Heart left ventricle (tissue), 16 donors: ENCODE results near the gene TRAFD1. TPM values are rescaled to one million over a fixed set of nuclear protein-coding genes. Genes with fewer than 3 reads are reported as not detected.

ENCODE experiments used
- ATAC-seq, 4 donors: fragments of 200-7000 bp; cut with Tn5 transposase; one replicate each; pipeline ENCODE4 v1.9.1; 2020 to 2022; ENCODE audit warnings: moderate library complexity in 4 of 4, mild to moderate bottlenecking in 3 of 4, moderate number of reproducible peaks in 1 of 4
- DNase-seq, 5 donors: peaks; one replicate each; pipeline ENCODE4 v3.0.0-alpha.2; 2020
- H3K27ac ChIP-seq, 12 donors: fragments of 200-600 bp; sonication (generic) in 4 of 12; one replicate each; pipeline versions ENCODE4 v1.5.0 to v1.8.0; 2016 to 2022; ENCODE audit warnings: mild to moderate bottlenecking in 2 of 12
- H3K27me3 ChIP-seq, 9 donors: fragments of 200-600 bp; sonication (generic) in 2 of 9; one replicate each; pipeline versions ENCODE4 v1.5.1 to v1.8.0; 2016 to 2022; ENCODE audit warnings: mild to moderate bottlenecking in 3 of 9
- H3K36me3 ChIP-seq, 9 donors: fragments of 200-600 bp; sonication (generic) in 2 of 9; one replicate each; pipeline versions ENCODE4 v1.5.0 to v1.8.0; 2018 to 2022; ENCODE audit warnings: mild to moderate bottlenecking in 2 of 9
- H3K4me1 ChIP-seq, 12 donors: fragments of 200-600 bp; sonication (generic) in 4 of 12; one replicate each; pipeline versions ENCODE4 v1.5.0 to v1.8.0; 2016 to 2022; ENCODE audit warnings: mild to moderate bottlenecking in 3 of 12
- H3K4me3 ChIP-seq, 12 donors: fragments of 200-600 bp; sonication (generic) in 4 of 12; one replicate each; pipeline versions ENCODE4 v1.5.0 to v1.8.0; 2017 to 2022; ENCODE audit warnings: mild to moderate bottlenecking in 9 of 12, moderate library complexity in 4 of 12
- H3K9me3 ChIP-seq, 12 donors: fragments of 200-600 bp; sonication (generic) in 4 of 12; one replicate each; pipeline versions ENCODE4 v1.5.0 to v1.8.0; 2016 to 2022; ENCODE audit warnings: mild to moderate bottlenecking in 1 of 12
- POLR2A ChIP-seq, 2 donors: fragments of 450-650 bp; IDR thresholded peaks; one replicate each; pipeline ENCODE4 v1.6.1; 2017; ENCODE audit warnings: antibody characterized with exemption in 2 of 2, mild to moderate bottlenecking in 2 of 2, moderate library complexity in 2 of 2
- WGBS, 4 donors: extraction: QIAGEN DNeasy Blood & Tissue Kit in 2 of 4; methylation state at CpG; one replicate each; pipeline versions ENCODE4 v1.1.5 to v1.1.7; 2013 to 2018; 5-methylcytosine and 5-hydroxymethylcytosine counted together
- intact Hi-C, 10 donors: fragments of 100-400 bp; cut with DNase I; formaldehyde crosslinking; loops; one replicate each; pipeline versions ENCODE4 v1.11.1 to v1.14.2; 2022
- polyA plus RNA-seq, 2 donors: library from polyadenylated mRNA; stranded (reverse); fragments of 200-250 nt; gene quantifications; one replicate each; pipeline ENCODE4 v1.2.3, GENCODE V29; 2013
- total RNA-seq, 9 donors: library from RNA; depleted of rRNA in 2 of 9; stranded (reverse); fragments of >200 nt in 2 of 9; fragmentation: NEBNext Ultra II Directional in 3 of 9; extraction: Animal tissue kit (Norgen Biotek cat#: 25700) in 3 of 9; gene quantifications; one replicate each; pipeline versions ENCODE4 v1.1.0 to v1.2.4, GENCODE V29; 2016 to 2023
- TF ChIP-seq, protein P1 (sequence below), 12 donors: fragments of 200-600 bp; sonication (generic) in 4 of 12; IDR thresholded peaks; one replicate each; pipeline versions ENCODE4 v1.5.0 to v1.8.0; 2018 to 2022; ENCODE audit warnings: antibody characterized with exemption in 12 of 12, mild to moderate bottlenecking in 5 of 12
- donor health status: ischemic (EF 13 %, LVEDD 7.1; RV severe dilation, severe dysfunction).
- donor health status: healthy with polysubstance abuse.
- donor health status: DM: no; HTN: yes; CAD: no.
- donor health status: DM: no; HTN: no; CAD: no.
- donor health status: ischemic (EF 25% LVEDD 6.9; RV normal size, moderate dysfunction).
- donor health status: ischemic (EF 25% LVEDD 5.7; RV mildly dilated, moderate dysfunction).
- donor health status: healthy.
- donor health status: DM: yes; HTN: yes; CAD: no.
- donor health status: ischemic (EF 35%, LVEDD 5.7; RV mildly dilated, moderate dysfunction).
- donor health status: nonischemic (EF 11% LVEDD 7.7; RV severe dilation, severe dysfunction).
- donor health status: DM: yes; HTN: yes; CAD: no.
- donor health status: PGD.
- donor health status: ischemic (EF 29% LVEDD 5.4; RV normal size, mild dysfunction).
- donor health status: nonischemic (EF 23%, LVEDD 6.1; RV moderate dilation, normal function).

TRAFD1 gene
- total and polyA plus RNA-seq, 11 donors = 6.7 to 84.7 (median 22.7) TPM

DNA sequence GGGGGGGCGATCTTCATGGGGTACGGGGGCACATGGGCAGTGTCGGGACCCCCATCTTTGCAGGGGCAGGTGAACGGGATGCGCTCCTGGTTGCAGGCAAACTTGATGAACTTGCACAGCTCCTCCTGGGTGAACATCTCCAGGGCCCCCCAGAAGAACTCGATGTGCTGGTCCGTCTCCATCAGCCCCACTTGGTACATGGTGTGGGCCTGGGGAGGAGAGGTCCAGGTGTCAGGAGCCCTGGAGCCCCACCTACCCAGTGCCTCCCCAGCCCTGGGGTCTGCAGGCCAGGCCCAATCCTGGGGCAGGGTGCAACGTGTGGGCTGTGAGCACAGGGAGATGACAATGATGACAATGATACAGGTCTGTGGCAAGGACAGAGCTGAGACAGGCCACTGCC, 37.7 kb downstream of the TRAFD1 start:
- DNase-seq = peak in 1 of 5 donors; percentile 51
- TF ChIP-seq POLR2A (IDR thresholded peaks at IDR 0.05) = no peak
- TF ChIP-seq, protein P1, sequence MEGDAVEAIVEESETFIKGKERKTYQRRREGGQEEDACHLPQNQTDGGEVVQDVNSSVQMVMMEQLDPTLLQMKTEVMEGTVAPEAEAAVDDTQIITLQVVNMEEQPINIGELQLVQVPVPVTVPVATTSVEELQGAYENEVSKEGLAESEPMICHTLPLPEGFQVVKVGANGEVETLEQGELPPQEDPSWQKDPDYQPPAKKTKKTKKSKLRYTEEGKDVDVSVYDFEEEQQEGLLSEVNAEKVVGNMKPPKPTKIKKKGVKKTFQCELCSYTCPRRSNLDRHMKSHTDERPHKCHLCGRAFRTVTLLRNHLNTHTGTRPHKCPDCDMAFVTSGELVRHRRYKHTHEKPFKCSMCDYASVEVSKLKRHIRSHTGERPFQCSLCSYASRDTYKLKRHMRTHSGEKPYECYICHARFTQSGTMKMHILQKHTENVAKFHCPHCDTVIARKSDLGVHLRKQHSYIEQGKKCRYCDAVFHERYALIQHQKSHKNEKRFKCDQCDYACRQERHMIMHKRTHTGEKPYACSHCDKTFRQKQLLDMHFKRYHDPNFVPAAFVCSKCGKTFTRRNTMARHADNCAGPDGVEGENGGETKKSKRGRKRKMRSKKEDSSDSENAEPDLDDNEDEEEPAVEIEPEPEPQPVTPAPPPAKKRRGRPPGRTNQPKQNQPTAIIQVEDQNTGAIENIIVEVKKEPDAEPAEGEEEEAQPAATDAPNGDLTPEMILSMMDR (IDR thresholded peaks at IDR 0.05) = no peak
- Histone ChIP-seq H3K36me3 (peaks cover 0 to 72% (median 64%) of the 10 kb centered on the region in 9 donors), H3K4me3 (no peak overlapping the region), H3K9me3 (peaks cover 0 to 9% (median 0%) of the 10 kb centered on the region in 12 donors), H3K4me1 (no peaks in the 10 kb centered on the region), H3K27ac (no peak overlapping the region), H3K27me3 (no peaks in the 10 kb centered on the region)
- WGBS, 4 donors = 94 to 100% (median 95%) methylated on average over 3 to 8 of the region's 8 CpGs
- no peak for ATAC-seq
- intact Hi-C loops = no loop called here

DNA sequence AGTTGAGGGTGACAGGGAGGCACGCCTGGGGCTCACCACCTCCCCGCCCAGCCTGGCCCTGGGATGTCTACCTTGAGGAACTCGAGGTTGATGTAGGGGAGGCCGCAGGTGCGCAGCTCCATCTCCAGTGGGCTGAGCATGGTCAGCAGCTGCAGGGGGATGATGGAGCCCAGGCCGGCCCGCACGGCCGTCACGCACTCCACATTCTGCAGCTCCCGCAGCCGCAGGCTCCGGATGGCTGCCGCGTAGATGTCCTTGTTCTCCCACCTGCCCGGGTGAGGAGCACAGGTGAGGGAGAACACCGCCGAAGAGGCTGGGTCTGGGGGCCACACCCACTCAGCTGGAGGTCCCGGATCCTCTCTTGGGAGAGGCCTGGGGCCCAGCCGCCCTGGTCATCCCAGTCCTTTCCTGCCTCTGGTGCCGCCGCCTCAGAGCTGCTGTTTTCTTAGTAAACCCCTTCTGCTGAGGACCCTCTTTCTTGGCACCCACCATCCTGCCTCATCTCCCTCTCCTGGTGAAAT, 38.2 kb downstream of the TRAFD1 start:
- no peak overlapping the region for H3K27ac ChIP-seq
- H3K9me3 ChIP-seq = peaks cover 0 to 4% (median 0%) of the 10 kb centered on the region in 12 donors
- TF ChIP-seq, protein P1 (IDR thresholded peaks at IDR 0.05) = no peak
- TF ChIP-seq POLR2A (IDR thresholded peaks at IDR 0.05) = no peak
- H3K36me3 ChIP-seq = peaks cover 0 to 69% (median 60%) of the 10 kb centered on the region in 9 donors
- ATAC-seq (no peak), DNase-seq (peak in 1 of 5 donors; percentile 31)
- WGBS, 4 donors = 90 to 97% (median 95%) methylated on average over 9 to 22 of the region's 22 CpGs
- H3K4me1 ChIP-seq = no peaks in the 10 kb centered on the region
- H3K4me3 ChIP-seq = no peak overlapping the region
- intact Hi-C loops = no loop called here
- H3K27me3 ChIP-seq = no peaks in the 10 kb centered on the region

DNA sequence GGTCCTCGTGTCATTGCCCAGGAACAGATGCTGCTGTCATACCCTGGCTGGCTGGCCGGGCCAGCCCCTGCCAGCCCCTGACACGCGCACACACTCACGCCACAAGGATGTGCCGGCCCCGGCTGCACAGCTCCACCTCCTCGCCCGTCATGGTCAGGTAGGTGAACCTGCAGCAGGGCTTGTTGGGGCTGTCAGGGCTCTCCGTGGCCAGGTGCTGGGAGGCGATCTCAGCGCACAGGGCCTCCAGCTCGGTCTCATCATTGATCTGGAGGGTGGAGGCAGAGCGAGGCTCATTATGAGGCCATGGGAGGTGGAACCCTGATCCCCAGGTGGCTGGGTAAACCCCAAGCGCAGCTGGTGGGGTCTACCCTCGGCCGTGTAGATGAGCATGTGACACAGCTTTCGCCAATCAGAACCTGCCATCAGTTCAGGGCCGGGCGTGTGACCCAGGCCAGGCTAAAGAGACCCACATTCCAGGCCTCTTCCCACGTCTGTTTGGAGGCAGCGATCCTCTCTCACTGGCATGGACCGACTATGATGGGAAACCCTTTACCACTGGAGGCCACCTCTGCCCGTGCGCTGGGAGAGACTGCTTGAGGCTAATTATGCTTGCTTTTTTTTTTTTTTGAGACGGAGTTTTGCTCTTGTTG, 38.8 kb downstream of the TRAFD1 start:
- TF ChIP-seq, protein P1 (IDR thresholded peaks at IDR 0.05) = no peak
- intact Hi-C loops = no loop called here
- Histone ChIP-seq H3K27me3 (no peaks in the 10 kb centered on the region), H3K4me1 (no peaks in the 10 kb centered on the region), H3K36me3 (peaks cover 0 to 69% (median 59%) of the 10 kb centered on the region in 9 donors), H3K4me3 (no peak overlapping the region), H3K9me3 (no peaks in the 10 kb centered on the region), H3K27ac (no peak overlapping the region)
- no peak for ATAC-seq
- DNase-seq = peak in 1 of 5 donors; percentile 60
- 92 to 96% (median 93%) methylated on average over 19 to 26 of the region's 26 CpGs for WGBS, 4 donors

DNA sequence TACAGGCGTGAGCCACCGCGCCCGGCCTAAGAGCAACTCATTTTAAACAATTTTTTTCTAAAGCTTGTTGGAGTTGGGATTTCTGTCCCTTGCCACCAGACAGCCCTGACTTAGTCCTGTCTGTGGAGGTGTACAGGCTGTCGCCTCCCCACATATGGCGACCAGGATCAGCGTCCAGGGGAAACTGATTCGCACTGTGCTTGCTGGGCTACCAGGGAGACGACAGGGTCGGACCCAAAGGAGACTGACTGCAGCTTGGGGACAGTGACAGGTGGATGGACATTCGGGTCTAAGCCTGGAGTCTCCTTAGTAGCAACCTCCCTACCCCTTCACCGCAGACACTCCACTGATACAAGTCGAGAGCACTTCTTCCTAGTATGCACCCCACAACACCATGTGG, 40.3 kb downstream of the TRAFD1 start:
- no peak for TF ChIP-seq POLR2A (IDR thresholded peaks at IDR 0.05)
- TF ChIP-seq, protein P1 (IDR thresholded peaks at IDR 0.05) = no peak
- H3K4me3 ChIP-seq = no peak overlapping the region
- peaks cover 0 to 69% (median 51%) of the 10 kb centered on the region in 9 donors for H3K36me3 ChIP-seq
- H3K27me3 ChIP-seq = no peaks in the 10 kb centered on the region
- no peak overlapping the region for H3K27ac ChIP-seq
- WGBS, 4 donors = 97 to 99% (median 98%) methylated on average over 13 of the region's 13 CpGs
- DNase-seq = peak in 1 of 5 donors; percentile 23
- H3K4me1 ChIP-seq = no peaks in the 10 kb centered on the region
- no peak for ATAC-seq
- intact Hi-C loops = no loop called here
- no peaks in the 10 kb centered on the region for H3K9me3 ChIP-seq
